Liver (tissue), 3 donors: ENCODE results near the gene SCP2.

Experiments used
- CTCF ChIP-seq: fragments of 150-350 bp; IDR thresholded peaks from 2 replicates; pipeline ENCODE4 v1.5.1; 2017; ENCODE audit warnings: improper control_type of control experiment, low read depth, low read length; ENCODE audit not compliant: missing input control
- EGR1 ChIP-seq, 2 donors: IDR thresholded peaks; 2 replicates each; pipeline ENCODE4 v1.6.1; 2016 to 2018; ENCODE audit warnings: antibody characterized with exemption in 2 of 2, low read depth in 2 of 2
- JUND ChIP-seq, 2 donors: IDR thresholded peaks; 2 replicates each; pipeline ENCODE4 v1.6.1; 2016; ENCODE audit warnings: antibody characterized with exemption in 2 of 2
- RXRA ChIP-seq, 2 donors: IDR thresholded peaks; 2 replicates each; pipeline ENCODE4 v1.6.1; 2017 to 2018; ENCODE audit warnings: antibody characterized with exemption in 2 of 2, mild to moderate bottlenecking in 1 of 2
- TAF1 ChIP-seq: conservative IDR thresholded peaks from 2 replicates; pipeline ENCODE4 v1.6.1; 2016; ENCODE audit warnings: antibody characterized with exemption, mild to moderate bottlenecking
- YY1 ChIP-seq: IDR thresholded peaks from 2 replicates; pipeline ENCODE4 v1.6.1; 2016; ENCODE audit warnings: antibody characterized with exemption, mild to moderate bottlenecking
- donor health status: healthy.
- donor health status: healthy.

GRCh38 chr1:53063744-53064515 lies 136.9 kb downstream of the SCP2 start:
- TF ChIP-seq EGR1 (IDR thresholded peaks at IDR 0.05; ENCODE audit: low read depth in 2 of 2): no peak
- TF ChIP-seq JUND (IDR thresholded peaks at IDR 0.05): no peak
- TF ChIP-seq YY1: no peak
- TF ChIP-seq RXRA (IDR thresholded peaks at IDR 0.05): no peak
- TF ChIP-seq CTCF: no peak
- no peak for TF ChIP-seq TAF1
